ENCODE data around the gene MACROD1.

GRCh38 chr11:63993100-63993499 is 172.8 kb downstream of the MACROD1 start:
- TF ChIP-seq POLR2A (IDR thresholded peaks at IDR 0.05) = no peak
- TF ChIP-seq, protein P1, sequence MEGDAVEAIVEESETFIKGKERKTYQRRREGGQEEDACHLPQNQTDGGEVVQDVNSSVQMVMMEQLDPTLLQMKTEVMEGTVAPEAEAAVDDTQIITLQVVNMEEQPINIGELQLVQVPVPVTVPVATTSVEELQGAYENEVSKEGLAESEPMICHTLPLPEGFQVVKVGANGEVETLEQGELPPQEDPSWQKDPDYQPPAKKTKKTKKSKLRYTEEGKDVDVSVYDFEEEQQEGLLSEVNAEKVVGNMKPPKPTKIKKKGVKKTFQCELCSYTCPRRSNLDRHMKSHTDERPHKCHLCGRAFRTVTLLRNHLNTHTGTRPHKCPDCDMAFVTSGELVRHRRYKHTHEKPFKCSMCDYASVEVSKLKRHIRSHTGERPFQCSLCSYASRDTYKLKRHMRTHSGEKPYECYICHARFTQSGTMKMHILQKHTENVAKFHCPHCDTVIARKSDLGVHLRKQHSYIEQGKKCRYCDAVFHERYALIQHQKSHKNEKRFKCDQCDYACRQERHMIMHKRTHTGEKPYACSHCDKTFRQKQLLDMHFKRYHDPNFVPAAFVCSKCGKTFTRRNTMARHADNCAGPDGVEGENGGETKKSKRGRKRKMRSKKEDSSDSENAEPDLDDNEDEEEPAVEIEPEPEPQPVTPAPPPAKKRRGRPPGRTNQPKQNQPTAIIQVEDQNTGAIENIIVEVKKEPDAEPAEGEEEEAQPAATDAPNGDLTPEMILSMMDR (IDR thresholded peaks at IDR 0.05) = no peak

Measured in adrenal gland (tissue), 5 donors.